ENCODE data around the gene NPS. TPM values are rescaled to one million over a fixed set of nuclear protein-coding genes. Genes with fewer than 3 reads are reported as not detected.

NPS gene
- polyA plus RNA-seq, 1 experiment: not detected

DNA sequence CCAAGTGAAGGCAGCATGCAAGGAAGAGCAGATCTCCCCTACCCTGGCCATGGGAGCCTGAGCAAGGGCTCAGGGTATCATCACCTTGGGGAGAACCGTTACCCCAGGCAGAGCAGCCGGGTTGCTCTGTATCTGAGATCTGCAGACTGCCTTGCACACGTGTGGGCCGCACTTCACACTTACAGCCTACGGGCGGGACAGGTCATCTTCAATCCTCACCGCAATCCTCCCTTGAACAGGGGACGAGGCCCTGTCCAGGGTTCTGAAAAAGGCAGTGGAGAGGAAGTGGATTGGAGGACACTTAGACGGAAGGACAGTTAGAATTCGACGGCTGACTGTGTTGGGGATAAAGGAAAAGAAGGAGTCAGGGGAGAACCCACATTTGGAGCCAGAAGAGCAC, 51.4 kb downstream of the NPS start:
- DNase-seq (ENCODE audit: low read depth, low spot score): no peak
- no peaks in the 10 kb centered on the region for H3K27me3 ChIP-seq (ENCODE audit: control insufficient read depth, insufficient read depth, low read length)
- no peak overlapping the region for H3K4me3 ChIP-seq (ENCODE audit: low read depth, low read length)
- peaks cover 10% of the 10 kb centered on the region for H3K9me3 ChIP-seq (ENCODE audit: control insufficient read depth, insufficient read depth, low read length)
- TF ChIP-seq, protein P1, sequence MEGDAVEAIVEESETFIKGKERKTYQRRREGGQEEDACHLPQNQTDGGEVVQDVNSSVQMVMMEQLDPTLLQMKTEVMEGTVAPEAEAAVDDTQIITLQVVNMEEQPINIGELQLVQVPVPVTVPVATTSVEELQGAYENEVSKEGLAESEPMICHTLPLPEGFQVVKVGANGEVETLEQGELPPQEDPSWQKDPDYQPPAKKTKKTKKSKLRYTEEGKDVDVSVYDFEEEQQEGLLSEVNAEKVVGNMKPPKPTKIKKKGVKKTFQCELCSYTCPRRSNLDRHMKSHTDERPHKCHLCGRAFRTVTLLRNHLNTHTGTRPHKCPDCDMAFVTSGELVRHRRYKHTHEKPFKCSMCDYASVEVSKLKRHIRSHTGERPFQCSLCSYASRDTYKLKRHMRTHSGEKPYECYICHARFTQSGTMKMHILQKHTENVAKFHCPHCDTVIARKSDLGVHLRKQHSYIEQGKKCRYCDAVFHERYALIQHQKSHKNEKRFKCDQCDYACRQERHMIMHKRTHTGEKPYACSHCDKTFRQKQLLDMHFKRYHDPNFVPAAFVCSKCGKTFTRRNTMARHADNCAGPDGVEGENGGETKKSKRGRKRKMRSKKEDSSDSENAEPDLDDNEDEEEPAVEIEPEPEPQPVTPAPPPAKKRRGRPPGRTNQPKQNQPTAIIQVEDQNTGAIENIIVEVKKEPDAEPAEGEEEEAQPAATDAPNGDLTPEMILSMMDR (IDR thresholded peaks at IDR 0.05; ENCODE audit: low read depth, low read length): no peak
- ChIA-PET CTCF (no interaction called here), POLR2A (no interaction called here)
- H3K27ac ChIP-seq (ENCODE audit: low read depth, low read length): no peak overlapping the region

Other genes with a start within 250 kb of the NPS start
- gene FOXI2, start 187.9 kb downstream of the NPS start, polyA plus RNA-seq (2011; rRNA removed): not detected in 2 replicates

Data from AG04450 (cell line).